Heart left ventricle (tissue), 13 donors: ENCODE measurements around the gene MRPS10.

Experiments
- CTCF ChIP-seq, 12 donors: fragments of 200-600 bp; sonication (generic) in 4 of 12; IDR thresholded peaks; one replicate each; pipeline versions ENCODE4 v1.5.0 to v1.8.0; 2018 to 2022; ENCODE audit warnings: antibody characterized with exemption in 12 of 12, mild to moderate bottlenecking in 5 of 12
- POLR2A ChIP-seq, 2 donors: fragments of 450-650 bp; IDR thresholded peaks; one replicate each; pipeline ENCODE4 v1.6.1; 2017; ENCODE audit warnings: antibody characterized with exemption in 2 of 2, mild to moderate bottlenecking in 2 of 2, moderate library complexity in 2 of 2
- donor health status: ischemic (EF 13 %, LVEDD 7.1; RV severe dilation, severe dysfunction).
- donor health status: DM: no; HTN: yes; CAD: no.
- donor health status: DM: no; HTN: no; CAD: no.
- donor health status: ischemic (EF 25% LVEDD 6.9; RV normal size, moderate dysfunction).
- donor health status: ischemic (EF 25% LVEDD 5.7; RV mildly dilated, moderate dysfunction).
- donor health status: ischemic (EF 35%, LVEDD 5.7; RV mildly dilated, moderate dysfunction).
- donor health status: nonischemic (EF 11% LVEDD 7.7; RV severe dilation, severe dysfunction).
- donor health status: DM: yes; HTN: yes; CAD: no.
- donor health status: PGD.
- donor health status: ischemic (EF 29% LVEDD 5.4; RV normal size, mild dysfunction).
- donor health status: nonischemic (EF 23%, LVEDD 6.1; RV moderate dilation, normal function).

DNA sequence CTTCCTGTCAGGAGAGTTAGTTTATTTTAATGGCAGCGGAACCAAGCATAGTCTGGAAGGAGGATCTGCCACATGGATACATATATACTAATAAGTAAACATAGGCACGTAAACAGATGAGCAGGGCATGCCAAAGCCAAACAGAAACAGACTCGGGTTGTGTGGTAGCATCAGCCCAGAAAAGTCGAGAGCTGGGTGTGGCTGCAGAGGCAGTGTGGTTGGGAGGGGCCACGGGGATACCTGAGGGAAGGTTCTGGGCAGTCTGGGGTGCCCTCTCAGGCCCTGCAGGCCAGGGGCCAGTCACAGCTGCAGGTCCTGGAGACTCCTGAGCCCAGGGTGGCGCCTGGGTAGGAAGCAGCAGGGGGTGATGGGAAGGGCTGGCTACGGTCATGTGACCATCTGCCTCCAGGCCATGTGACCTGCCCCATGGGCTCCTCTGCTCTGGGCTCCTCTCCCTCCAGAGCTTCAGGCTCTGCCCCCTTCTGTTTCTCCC, 42.8 kb upstream of the MRPS10 start:
- TF ChIP-seq CTCF (IDR thresholded peaks at IDR 0.05) (no peak), POLR2A (IDR thresholded peaks at IDR 0.05) (no peak)
